NCI-H82 treated with DMSO at 0.1 percent for 48 hours (cell line): Measurements from ENCODE around the gene ZNF664.

Source experiments
- DNase-seq: peaks from one replicate; lab custom pipeline; 2025; ENCODE audit not compliant: unreplicated experiment; lab: John Stamatoyannopoulos, UW

ZNF664 gene

GRCh38 chr12:124057691-124058090, 84.7 kb downstream of the ZNF664 start:
- DNase-seq: no peak

GRCh38 chr12:124059752-124060151, 86.7 kb downstream of the ZNF664 start:
- no peak for DNase-seq
